Gastrocnemius medialis (tissue), 4 donors: ENCODE data around the gene OR2C3.

Experiments
- POLR2A ChIP-seq, 2 donors: fragments of 450-650 bp; IDR thresholded peaks; one replicate each; pipeline ENCODE4 v1.6.1; 2017; ENCODE audit warnings: antibody characterized with exemption in 2 of 2, mild to moderate bottlenecking in 2 of 2, moderate library complexity in 2 of 2
- TF ChIP-seq, protein P1 (sequence below), 5 experiments: fragments of 450-650 bp in 3 of 5; fragments of 200-600 bp in 2 of 5; sonication (generic) in 2 of 5; IDR thresholded peaks in 4 of 5; conservative IDR thresholded peaks in 1 of 5; 1 replicate in 4 of 5; 2 replicates in 1 of 5; pipeline ENCODE4 v1.5.1; 2016 to 2019; ENCODE audit warnings: antibody characterized with exemption in 5 of 5, mild to moderate bottlenecking in 3 of 5, moderate library complexity in 3 of 5

GRCh38 chr1:247578946-247579460, 42.8 kb upstream of the OR2C3 start:
- TF ChIP-seq, protein P1, sequence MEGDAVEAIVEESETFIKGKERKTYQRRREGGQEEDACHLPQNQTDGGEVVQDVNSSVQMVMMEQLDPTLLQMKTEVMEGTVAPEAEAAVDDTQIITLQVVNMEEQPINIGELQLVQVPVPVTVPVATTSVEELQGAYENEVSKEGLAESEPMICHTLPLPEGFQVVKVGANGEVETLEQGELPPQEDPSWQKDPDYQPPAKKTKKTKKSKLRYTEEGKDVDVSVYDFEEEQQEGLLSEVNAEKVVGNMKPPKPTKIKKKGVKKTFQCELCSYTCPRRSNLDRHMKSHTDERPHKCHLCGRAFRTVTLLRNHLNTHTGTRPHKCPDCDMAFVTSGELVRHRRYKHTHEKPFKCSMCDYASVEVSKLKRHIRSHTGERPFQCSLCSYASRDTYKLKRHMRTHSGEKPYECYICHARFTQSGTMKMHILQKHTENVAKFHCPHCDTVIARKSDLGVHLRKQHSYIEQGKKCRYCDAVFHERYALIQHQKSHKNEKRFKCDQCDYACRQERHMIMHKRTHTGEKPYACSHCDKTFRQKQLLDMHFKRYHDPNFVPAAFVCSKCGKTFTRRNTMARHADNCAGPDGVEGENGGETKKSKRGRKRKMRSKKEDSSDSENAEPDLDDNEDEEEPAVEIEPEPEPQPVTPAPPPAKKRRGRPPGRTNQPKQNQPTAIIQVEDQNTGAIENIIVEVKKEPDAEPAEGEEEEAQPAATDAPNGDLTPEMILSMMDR (IDR thresholded peaks at IDR 0.05 in 4 of 5, conservative IDR thresholded peaks at IDR 0.05 in 1 of 5): no peak
- TF ChIP-seq POLR2A (IDR thresholded peaks at IDR 0.05): no peak
